Endothelial cell (in vitro differentiated cells): ENCODE measurements around the gene NT5DC1. TPM values are rescaled to one million over a fixed set of nuclear protein-coding genes. Genes with fewer than 3 reads are reported as not detected.

Source experiments
- DNase-seq: peaks from one replicate; pipeline ENCODE4 v3.0.0; 2021; ENCODE audit warnings: low spot score
- H3K27ac Mint-ChIP-seq: one replicate; pipeline ENCODE4 v1.8.0; 2021; ENCODE audit warnings: mixed read lengths, inconsistent platforms; ENCODE audit not compliant: unreplicated experiment
- H3K27me3 Mint-ChIP-seq: one replicate; pipeline ENCODE4 v1.8.0; 2021; ENCODE audit warnings: mild to moderate bottlenecking, moderate library complexity, mixed read lengths, inconsistent platforms; ENCODE audit not compliant: unreplicated experiment
- H3K36me3 Mint-ChIP-seq: one replicate; pipeline ENCODE4 v1.8.0; 2021; ENCODE audit warnings: mild to moderate bottlenecking, low read depth, mixed read lengths, inconsistent platforms; ENCODE audit not compliant: unreplicated experiment
- H3K4me1 Mint-ChIP-seq: one replicate; pipeline ENCODE4 v1.8.0; 2021; ENCODE audit warnings: mild to moderate bottlenecking, mixed read lengths, inconsistent platforms; ENCODE audit not compliant: unreplicated experiment
- H3K4me3 Mint-ChIP-seq: one replicate; pipeline ENCODE4 v1.8.0; 2021; ENCODE audit warnings: mild to moderate bottlenecking, mixed read lengths, inconsistent platforms; ENCODE audit not compliant: unreplicated experiment
- H3K9me3 Mint-ChIP-seq: one replicate; pipeline ENCODE4 v1.8.0; 2021; ENCODE audit warnings: mixed read lengths, inconsistent platforms; ENCODE audit not compliant: unreplicated experiment
- total RNA-seq: library from RNA; stranded (reverse); fragmentation: NEBNext Ultra II Directional; extraction: Animal tissue kit (Norgen Biotek cat#: 25700); gene quantifications from one replicate; pipeline ENCODE4 v1.2.1, GENCODE V29; 2021; ENCODE audit not compliant: unreplicated experiment
- TF ChIP-seq, protein P1 (sequence below): fragments of 200-600 bp; sonication (generic); IDR thresholded peaks from one replicate; pipeline ENCODE4 v1.5.0; 2021; ENCODE audit warnings: antibody characterized with exemption; ENCODE audit not compliant: unreplicated experiment

NT5DC1 gene
- total RNA-seq, 1 donor from 2014 or later, result 33.9 TPM

DNA sequence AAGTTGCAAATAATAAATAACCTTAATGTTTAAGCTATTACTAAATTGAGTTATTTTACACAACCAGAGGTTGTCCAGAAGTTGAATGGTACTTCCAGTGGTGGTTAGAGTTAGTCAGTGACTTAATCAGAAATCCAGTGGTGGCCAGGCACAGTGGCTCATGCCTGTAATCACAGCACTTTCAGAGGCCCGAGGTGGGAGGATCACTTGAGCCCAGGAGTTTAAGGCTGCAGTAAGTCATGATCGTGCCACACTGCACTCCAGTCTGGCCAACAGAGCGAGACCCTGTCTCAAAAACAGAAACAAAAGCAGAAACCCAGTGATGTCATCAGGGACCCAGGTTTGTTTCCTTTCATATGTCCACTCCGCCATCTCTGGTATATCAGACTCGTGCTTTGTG lies 118.2 kb downstream of the NT5DC1 start:
- no peaks in the 10 kb centered on the region for H3K4me1 Mint-ChIP-seq
- no peak for DNase-seq
- no peak overlapping the region for H3K4me3 Mint-ChIP-seq
- no peaks in the 10 kb centered on the region for H3K36me3 Mint-ChIP-seq
- no peaks in the 10 kb centered on the region for H3K27me3 Mint-ChIP-seq
- no peaks in the 10 kb centered on the region for H3K9me3 Mint-ChIP-seq
- TF ChIP-seq, protein P1, sequence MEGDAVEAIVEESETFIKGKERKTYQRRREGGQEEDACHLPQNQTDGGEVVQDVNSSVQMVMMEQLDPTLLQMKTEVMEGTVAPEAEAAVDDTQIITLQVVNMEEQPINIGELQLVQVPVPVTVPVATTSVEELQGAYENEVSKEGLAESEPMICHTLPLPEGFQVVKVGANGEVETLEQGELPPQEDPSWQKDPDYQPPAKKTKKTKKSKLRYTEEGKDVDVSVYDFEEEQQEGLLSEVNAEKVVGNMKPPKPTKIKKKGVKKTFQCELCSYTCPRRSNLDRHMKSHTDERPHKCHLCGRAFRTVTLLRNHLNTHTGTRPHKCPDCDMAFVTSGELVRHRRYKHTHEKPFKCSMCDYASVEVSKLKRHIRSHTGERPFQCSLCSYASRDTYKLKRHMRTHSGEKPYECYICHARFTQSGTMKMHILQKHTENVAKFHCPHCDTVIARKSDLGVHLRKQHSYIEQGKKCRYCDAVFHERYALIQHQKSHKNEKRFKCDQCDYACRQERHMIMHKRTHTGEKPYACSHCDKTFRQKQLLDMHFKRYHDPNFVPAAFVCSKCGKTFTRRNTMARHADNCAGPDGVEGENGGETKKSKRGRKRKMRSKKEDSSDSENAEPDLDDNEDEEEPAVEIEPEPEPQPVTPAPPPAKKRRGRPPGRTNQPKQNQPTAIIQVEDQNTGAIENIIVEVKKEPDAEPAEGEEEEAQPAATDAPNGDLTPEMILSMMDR, result no peak
- H3K27ac Mint-ChIP-seq, result no peak overlapping the region

GRCh38 chr6:116221067-116221466 lies 120.4 kb downstream of the NT5DC1 start:
- H3K4me1 Mint-ChIP-seq, result no peaks in the 10 kb centered on the region
- no peaks in the 10 kb centered on the region for H3K36me3 Mint-ChIP-seq
- TF ChIP-seq, protein P1, result no peak
- no peaks in the 10 kb centered on the region for H3K9me3 Mint-ChIP-seq
- H3K27me3 Mint-ChIP-seq, result no peaks in the 10 kb centered on the region
- no peak overlapping the region for H3K27ac Mint-ChIP-seq
- no peak overlapping the region for H3K4me3 Mint-ChIP-seq
- no peak for DNase-seq

DNA sequence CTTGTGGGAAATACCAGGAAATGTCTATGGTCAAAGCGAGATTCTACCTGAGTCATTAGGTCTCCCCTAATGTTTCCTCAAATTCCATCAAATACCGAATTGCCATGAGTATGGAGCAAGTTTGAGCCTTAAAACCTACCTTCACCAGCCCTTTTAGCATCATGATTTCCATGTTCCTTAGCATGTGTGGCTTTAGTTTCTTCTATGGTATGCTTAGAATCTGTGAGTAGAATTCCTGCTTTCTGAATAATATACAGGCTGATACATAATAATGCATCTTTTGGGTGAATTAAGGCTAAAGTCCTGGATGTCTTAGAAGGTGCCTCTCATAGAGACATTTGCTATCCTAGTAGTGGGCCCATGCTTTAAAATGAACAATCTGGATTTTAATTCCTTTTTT lies 121.3 kb downstream of the NT5DC1 start:
- Mint-ChIP-seq H3K27me3 (no peaks in the 10 kb centered on the region), H3K36me3 (no peaks in the 10 kb centered on the region), H3K9me3 (no peaks in the 10 kb centered on the region), H3K4me3 (no peak overlapping the region), H3K27ac (no peak overlapping the region), H3K4me1 (no peaks in the 10 kb centered on the region)
- DNase-seq, result no peak
- TF ChIP-seq, protein P1, result no peak

- H3K27ac Mint-ChIP-seq, result no peak overlapping the region
- H3K9me3 Mint-ChIP-seq, result no peaks in the 10 kb centered on the region
- no peaks in the 10 kb centered on the region for H3K27me3 Mint-ChIP-seq
- H3K4me3 Mint-ChIP-seq, result no peak overlapping the region
- H3K36me3 Mint-ChIP-seq, result no peaks in the 10 kb centered on the region
- DNase-seq, result no peak
- H3K4me1 Mint-ChIP-seq, result no peaks in the 10 kb centered on the region
- TF ChIP-seq, protein P1, result no peak
Measured at GRCh38 chr6:116223355-116223754, 122.7 kb downstream of the NT5DC1 start.

- H3K27ac Mint-ChIP-seq, result peak overlapping the region; percentile 86
- peak; percentile 82 for DNase-seq
- H3K36me3 Mint-ChIP-seq, result peaks cover 4% of the 10 kb centered on the region
- H3K27me3 Mint-ChIP-seq, result no peaks in the 10 kb centered on the region
- TF ChIP-seq, protein P1, result no peak
- no peaks in the 10 kb centered on the region for H3K4me1 Mint-ChIP-seq
- H3K9me3 Mint-ChIP-seq, result no peaks in the 10 kb centered on the region
- H3K4me3 Mint-ChIP-seq, result peak overlapping the region; percentile 34
Measured at GRCh38 chr6:116229287-116229913, 128.7 kb downstream of the NT5DC1 start.
